Measurements from ENCODE around the gene SPOCK2. TPM values are rescaled to one million over a fixed set of nuclear protein-coding genes. Genes with fewer than 3 reads are reported as not detected.

The SPOCK2 gene
- total and polyA plus RNA-seq, 2 donors (not counting 3 experiments of a cell fraction or from before 2014, with no cell fraction given), result 0.40 to 1.1 TPM

- Histone ChIP-seq H3K79me2 (ENCODE audit: control insufficient read depth, insufficient read depth, low read length) (no peaks in the 10 kb centered on the region), H2AFZ (ENCODE audit: low read depth, low read length) (no peak overlapping the region), H3K9ac (replicated peaks; ENCODE audit: extremely low read depth, insufficient read depth, low read length) (no peak overlapping the region), H3K36me3 (ENCODE audit: control insufficient read depth in 2 of 2, extremely low read depth in 1 of 2, insufficient read depth in 2 of 2, low read length in 2 of 2) (no peaks in the 10 kb centered on the region), H3K27ac (ENCODE audit: insufficient read depth, low read depth, low read length) (no peak overlapping the region), H4K20me1 (replicated peaks; ENCODE audit: control insufficient read depth, extremely low read depth, insufficient read depth, low read length) (no peaks in the 10 kb centered on the region), H3K4me2 (ENCODE audit: insufficient read depth, low read length) (no peak overlapping the region), H3K9me1 (replicated peaks; ENCODE audit: control insufficient read depth, extremely low read depth, insufficient read depth, low read length) (no peaks in the 10 kb centered on the region), H3K27me3 (ENCODE audit: control insufficient read depth in 2 of 2, insufficient read depth in 2 of 2, low read length in 2 of 2) (no peaks in the 10 kb centered on the region), H3K4me3 (replicated peaks in 1 of 3; ENCODE audit: insufficient read depth in 1 of 3, low read depth in 1 of 3, low read length in 3 of 3) (no peak overlapping the region), H3K9me3 (replicated peaks; ENCODE audit: control insufficient read depth, insufficient read depth, low read length) (no peaks in the 10 kb centered on the region), H3K4me1 (ENCODE audit: control insufficient read depth, extremely low read depth, insufficient read depth, low read length) (no peaks in the 10 kb centered on the region)
- ChIA-PET POLR2A (no interaction called here), CTCF (interaction anchor here (2.5 to 8.2 kb wide), 2 partner anchors 73 to 101 kb away, joined by 7 to 193 read pairs; no protein-coding TSS in a partner anchor)
- no peak for TF ChIP-seq GATA2 (IDR thresholded peaks at IDR 0.05; ENCODE audit: insufficient read depth, insufficient read length, low read depth, low read length)
- no peak for TF ChIP-seq MAX (IDR thresholded peaks at IDR 0.05; ENCODE audit: insufficient read depth, insufficient read length)
- intact Hi-C loops (cut with micrococcal nuclease), result no loop called here
- no TSS peak for BruUV-seq (replicated peaks)
- DNase-seq (ENCODE audit: low read depth, low spot score), result no peak
- no peak for FAIRE-seq
- dilution Hi-C loops (cut with MboI; ENCODE audit: extremely low pct_ligation_motif_present, low sequenced_read_pairs), result no loop called here
These were observed 33.0 kb upstream of the SPOCK2 start for GRCh38 chr10:72121389-72121788.

- Histone ChIP-seq H3K27ac (ENCODE audit: insufficient read depth, low read depth, low read length) (no peak overlapping the region), H3K27me3 (ENCODE audit: control insufficient read depth in 2 of 2, insufficient read depth in 2 of 2, low read length in 2 of 2) (no peaks in the 10 kb centered on the region), H3K4me2 (ENCODE audit: insufficient read depth, low read length) (no peak overlapping the region), H2AFZ (ENCODE audit: low read depth, low read length) (no peak overlapping the region), H3K4me3 (replicated peaks in 1 of 3; ENCODE audit: insufficient read depth in 1 of 3, low read depth in 1 of 3, low read length in 3 of 3) (no peak overlapping the region), H3K9me3 (replicated peaks; ENCODE audit: control insufficient read depth, insufficient read depth, low read length) (no peaks in the 10 kb centered on the region), H4K20me1 (replicated peaks; ENCODE audit: control insufficient read depth, extremely low read depth, insufficient read depth, low read length) (no peaks in the 10 kb centered on the region), H3K9ac (replicated peaks; ENCODE audit: extremely low read depth, insufficient read depth, low read length) (no peak overlapping the region), H3K9me1 (replicated peaks; ENCODE audit: control insufficient read depth, extremely low read depth, insufficient read depth, low read length) (no peaks in the 10 kb centered on the region), H3K79me2 (ENCODE audit: control insufficient read depth, insufficient read depth, low read length) (no peaks in the 10 kb centered on the region), H3K4me1 (ENCODE audit: control insufficient read depth, extremely low read depth, insufficient read depth, low read length) (no peaks in the 10 kb centered on the region), H3K36me3 (ENCODE audit: control insufficient read depth in 2 of 2, extremely low read depth in 1 of 2, insufficient read depth in 2 of 2, low read length in 2 of 2) (no peaks in the 10 kb centered on the region)
- intact Hi-C loops (cut with micrococcal nuclease) (no loop called here), dilution Hi-C loops (cut with MboI; ENCODE audit: extremely low pct_ligation_motif_present, low sequenced_read_pairs) (no loop called here)
- DNase-seq (ENCODE audit: low read depth, low spot score), result no peak
- TF ChIP-seq POLR2AphosphoS5 (IDR thresholded peaks at IDR 0.05; ENCODE audit: insufficient read depth, low read depth, low read length) (no peak), MAX (IDR thresholded peaks at IDR 0.05; ENCODE audit: insufficient read depth, insufficient read length) (no peak), EZH2 (IDR thresholded peaks at IDR 0.05; ENCODE audit: borderline replicate concordance, low read depth, low read length, severe bottlenecking) (no peak), GATA2 (IDR thresholded peaks at IDR 0.05; ENCODE audit: insufficient read depth, insufficient read length, low read depth, low read length) (no peak), FOS (IDR thresholded peaks at IDR 0.05; ENCODE audit: borderline replicate concordance, insufficient read depth, low read length) (no peak), MYC (IDR thresholded peaks at IDR 0.05; ENCODE audit: low read depth, low read length) (no peak), JUN (IDR thresholded peaks at IDR 0.05; ENCODE audit: borderline replicate concordance, insufficient read depth, insufficient read length, low read depth) (no peak), POLR2A (IDR thresholded peaks at IDR 0.05; ENCODE audit: low read depth, low read length) (no peak), CTCF (IDR thresholded peaks at IDR 0.05; ENCODE audit: extremely low read depth in 1 of 2, insufficient read depth in 1 of 2, low read depth in 1 of 2, low read length in 2 of 2) (no peak)
- POLR2A ChIA-PET, result no interaction called here
- CTCF ChIA-PET, result interaction anchor here (1.2 to 2.4 kb wide), 3 partner anchors 8 to 68 kb away, joined by 3 to 14 read pairs (median 4); no protein-coding TSS in a partner anchor
- BruUV-seq (replicated peaks), result no TSS peak
- no peak for FAIRE-seq
These were observed 28.0 kb upstream of the SPOCK2 start for GRCh38 chr10:72116372-72116771.
